GM12874 (cell line): ENCODE results near the gene CSF2RB.

ENCODE experiments used
- CTCF ChIP-seq: IDR thresholded peaks from 2 replicates; pipeline ENCODE4 v1.5.1; 2011; ENCODE audit warnings: low read depth, mild to moderate bottlenecking, control low read depth, low read length, moderate library complexity; ENCODE audit not compliant: insufficient read depth

Gene CSF2RB

GRCh38 chr22:36879775-36880174 is 33.7 kb upstream of the CSF2RB start:
- TF ChIP-seq CTCF = no peak

GRCh38 chr22:36881504-36882245 is 31.8 kb upstream of the CSF2RB start:
- no peak for TF ChIP-seq CTCF

GRCh38 chr22:36884349-36885158 is 28.9 kb upstream of the CSF2RB start:
- no peak for TF ChIP-seq CTCF

GRCh38 chr22:36885474-36885873 is 28.0 kb upstream of the CSF2RB start:
- no peak for TF ChIP-seq CTCF

- no peak for TF ChIP-seq CTCF
These were observed 27.4 kb upstream of the CSF2RB start for GRCh38 chr22:36886016-36886415.

GRCh38 chr22:36887162-36887561 is 26.3 kb upstream of the CSF2RB start:
- TF ChIP-seq CTCF = no peak

GRCh38 chr22:36891646-36892045 is 21.8 kb upstream of the CSF2RB start:
- no peak for TF ChIP-seq CTCF
